ENCODE results near the gene SIK3. TPM values are rescaled to one million over a fixed set of nuclear protein-coding genes. Genes with fewer than 3 reads are reported as not detected.
"Not testable (repeated sequence)": the region's sequence is repeated elsewhere in the genome, so short reads cannot be mapped to it uniquely, and the experiment has no call there.

The SIK3 gene
- polyA plus RNA-seq, 1 experiment = 7.3 TPM

DNA sequence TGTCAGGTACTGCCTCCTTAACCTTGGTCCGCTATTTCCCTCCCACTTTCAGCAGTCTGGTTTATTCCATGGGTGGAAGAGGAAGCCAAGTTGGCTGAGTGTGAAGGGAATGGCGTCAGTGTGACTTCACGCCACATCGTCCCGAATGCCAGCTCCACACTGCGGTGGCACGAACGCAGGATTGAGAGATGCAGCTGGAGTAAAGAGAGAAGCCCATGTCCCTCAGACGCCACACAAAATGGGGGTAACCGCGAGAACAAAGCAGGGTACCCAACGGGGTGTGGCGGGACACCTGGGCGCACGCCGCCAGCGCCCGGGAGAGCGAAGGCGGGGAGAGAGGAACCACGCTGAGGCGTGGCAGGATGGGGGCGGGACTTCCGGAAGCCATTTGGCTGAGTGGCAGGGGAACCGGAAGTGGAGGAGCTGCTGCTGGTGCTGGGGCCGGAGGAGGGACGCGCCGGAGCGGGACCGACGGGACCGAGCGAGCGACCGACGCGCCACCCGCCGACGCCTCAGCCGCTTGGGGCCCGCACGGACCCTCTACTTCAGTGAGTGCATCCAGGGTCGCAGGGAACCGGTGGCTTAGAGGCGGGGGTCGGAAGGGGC is 45.7 kb upstream of the SIK3 start, which contains the start of gene PAFAH1B2:
Gene PAFAH1B2 (plus strand): TSS at position 417 of the 606 bp plus-strand sequence. CDS start 8,161 bp downstream, outside the sequence.
- DNase-seq (ENCODE audit: low read depth) = peak; percentile 45
- H3K4me3 ChIP-seq (ENCODE audit: low read depth, low read length) = peak within 1 kb of the TSS; percentile 60
- H3K27me3 ChIP-seq (ENCODE audit: control insufficient read depth, insufficient read depth, low read length) = no peaks in the 10 kb centered on the region
- CTCF ChIA-PET = interaction anchor here (0.6 to 2.1 kb wide), 13 partner anchors 11 to 491 kb away, joined by 3 to 6 read pairs (median 3); partner anchors contain the start of genes APOA5, PCSK7 and RNF214
- TF ChIP-seq, protein P1, sequence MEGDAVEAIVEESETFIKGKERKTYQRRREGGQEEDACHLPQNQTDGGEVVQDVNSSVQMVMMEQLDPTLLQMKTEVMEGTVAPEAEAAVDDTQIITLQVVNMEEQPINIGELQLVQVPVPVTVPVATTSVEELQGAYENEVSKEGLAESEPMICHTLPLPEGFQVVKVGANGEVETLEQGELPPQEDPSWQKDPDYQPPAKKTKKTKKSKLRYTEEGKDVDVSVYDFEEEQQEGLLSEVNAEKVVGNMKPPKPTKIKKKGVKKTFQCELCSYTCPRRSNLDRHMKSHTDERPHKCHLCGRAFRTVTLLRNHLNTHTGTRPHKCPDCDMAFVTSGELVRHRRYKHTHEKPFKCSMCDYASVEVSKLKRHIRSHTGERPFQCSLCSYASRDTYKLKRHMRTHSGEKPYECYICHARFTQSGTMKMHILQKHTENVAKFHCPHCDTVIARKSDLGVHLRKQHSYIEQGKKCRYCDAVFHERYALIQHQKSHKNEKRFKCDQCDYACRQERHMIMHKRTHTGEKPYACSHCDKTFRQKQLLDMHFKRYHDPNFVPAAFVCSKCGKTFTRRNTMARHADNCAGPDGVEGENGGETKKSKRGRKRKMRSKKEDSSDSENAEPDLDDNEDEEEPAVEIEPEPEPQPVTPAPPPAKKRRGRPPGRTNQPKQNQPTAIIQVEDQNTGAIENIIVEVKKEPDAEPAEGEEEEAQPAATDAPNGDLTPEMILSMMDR (IDR thresholded peaks at IDR 0.05; ENCODE audit: insufficient read depth, low read depth, low read length) = no peak
- peaks cover 2% of the 10 kb centered on the region; the same call in 1 of the 2 replicates for H3K36me3 ChIP-seq (ENCODE audit: control insufficient read depth, insufficient read depth, low read length)
- POLR2A ChIA-PET = interaction anchor here (0.5 to 0.7 kb wide), 2 partner anchors 29 to 34 kb away, joined by 3 to 9 read pairs; partner anchors contain the start of gene SIDT2

DNA sequence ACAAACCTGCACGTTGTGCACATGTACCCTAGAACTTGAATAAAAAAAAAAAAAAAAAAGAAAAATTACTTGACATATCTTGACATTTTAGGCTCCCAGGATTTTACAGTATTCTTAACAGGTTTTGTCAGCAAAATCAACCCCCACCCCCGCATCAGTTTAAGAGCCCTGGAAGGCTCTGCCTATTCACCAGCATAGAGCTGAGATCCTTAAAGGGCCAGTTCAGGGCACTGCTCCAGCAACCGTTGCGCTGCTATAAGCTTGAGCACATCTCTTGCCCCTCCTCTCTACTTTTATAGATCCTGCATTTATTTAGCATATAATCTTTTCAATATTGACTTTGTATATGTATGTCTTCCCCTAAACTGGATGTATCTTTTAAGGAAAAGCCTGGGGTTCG is 45.2 kb upstream of the SIK3 start:
- CTCF ChIA-PET = interaction anchor here (0.9 to 2.1 kb wide), 8 partner anchors 10 to 88 kb away, joined by 3 to 6 read pairs (median 4); partner anchors contain the start of genes PCSK7 and RNF214
- DNase-seq (ENCODE audit: low read depth) = no peak

DNA sequence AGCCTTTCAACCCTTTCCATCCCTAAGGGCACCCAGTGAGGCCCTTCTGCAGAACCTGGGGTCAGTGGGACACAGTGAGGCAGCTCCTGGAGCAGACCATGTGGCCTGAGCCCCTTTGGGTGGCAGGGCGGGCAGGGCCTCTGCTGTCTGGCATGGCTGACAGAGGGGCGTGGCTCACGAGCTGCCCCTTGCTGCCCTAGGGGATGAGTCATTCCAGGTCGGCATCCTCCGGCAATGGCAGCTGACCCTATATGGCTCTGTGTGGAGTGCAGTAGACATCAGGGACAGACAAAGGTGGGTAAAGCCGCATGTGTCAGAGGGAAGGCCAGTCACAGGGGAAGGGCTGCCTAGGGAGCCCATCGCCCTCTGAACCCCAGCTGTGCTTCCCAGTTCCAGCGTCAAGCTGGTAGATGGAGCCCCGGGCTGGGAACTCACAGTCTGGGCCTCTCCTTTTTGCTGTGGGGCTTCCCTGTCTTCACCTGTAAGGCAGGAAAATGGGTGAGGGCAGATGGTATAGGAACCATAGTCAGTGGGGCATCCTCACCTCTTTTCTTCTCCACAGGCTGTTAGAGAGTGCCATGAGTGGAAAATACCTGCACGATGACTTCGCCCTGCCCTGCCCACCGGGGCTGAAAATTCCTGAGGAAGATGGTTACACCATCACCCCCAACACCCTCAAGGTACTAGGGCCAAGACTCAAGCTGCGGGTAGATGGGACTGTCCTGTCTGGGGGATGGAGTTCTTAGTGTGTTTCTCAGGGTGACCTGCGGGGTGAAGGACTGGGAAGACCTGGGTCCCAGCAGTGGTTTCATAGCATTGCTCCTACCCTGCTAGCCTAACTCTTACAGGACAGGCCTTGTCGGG is 39.2 kb upstream of the SIK3 start:
- H3K4me3 ChIP-seq (ENCODE audit: low read depth, low read length); DNase-seq (ENCODE audit: low read depth); H3K36me3 ChIP-seq (ENCODE audit: control insufficient read depth, insufficient read depth, low read length); H3K27me3 ChIP-seq (ENCODE audit: control insufficient read depth, insufficient read depth, low read length); POLR2A ChIA-PET; CTCF ChIA-PET: not testable (repeated sequence)

More for the DNA sequence above, 45.2 kb upstream of the SIK3 start:
- TF ChIP-seq, protein P1 (IDR thresholded peaks at IDR 0.05; ENCODE audit: insufficient read depth, low read depth, low read length) = no peak
- no peaks in the 10 kb centered on the region for H3K27me3 ChIP-seq (ENCODE audit: control insufficient read depth, insufficient read depth, low read length)
- no peaks in the 10 kb centered on the region; the same call in 1 of the 2 replicates for H3K36me3 ChIP-seq (ENCODE audit: control insufficient read depth, insufficient read depth, low read length)
- POLR2A ChIA-PET = interaction anchor here (0.5 kb wide), 1 partner anchor 28 kb away, joined by 9 read pairs; no protein-coding TSS in a partner anchor
- H3K4me3 ChIP-seq (ENCODE audit: low read depth, low read length) = peak overlapping the region; percentile 60

DNA sequence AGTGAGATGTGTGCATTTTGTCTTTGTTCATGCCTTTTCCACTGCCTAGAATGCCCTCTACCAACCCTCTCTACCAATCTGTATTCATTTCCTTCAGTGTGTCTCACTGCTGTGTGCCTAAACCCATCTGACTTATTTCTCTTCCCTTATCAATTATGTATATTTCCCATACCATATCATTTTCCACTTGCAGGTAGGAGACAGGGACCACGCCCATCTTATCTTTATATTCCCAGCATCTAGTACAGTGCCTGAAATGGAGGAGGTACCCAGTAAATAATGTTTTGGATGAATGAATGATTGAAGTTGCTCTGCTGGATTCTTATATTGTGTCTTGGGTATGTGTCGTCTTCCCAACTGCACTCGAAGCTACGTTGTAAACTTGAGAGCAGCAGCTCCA is 36.8 kb upstream of the SIK3 start:
- CTCF ChIA-PET = not testable (repeated sequence)

DNA sequence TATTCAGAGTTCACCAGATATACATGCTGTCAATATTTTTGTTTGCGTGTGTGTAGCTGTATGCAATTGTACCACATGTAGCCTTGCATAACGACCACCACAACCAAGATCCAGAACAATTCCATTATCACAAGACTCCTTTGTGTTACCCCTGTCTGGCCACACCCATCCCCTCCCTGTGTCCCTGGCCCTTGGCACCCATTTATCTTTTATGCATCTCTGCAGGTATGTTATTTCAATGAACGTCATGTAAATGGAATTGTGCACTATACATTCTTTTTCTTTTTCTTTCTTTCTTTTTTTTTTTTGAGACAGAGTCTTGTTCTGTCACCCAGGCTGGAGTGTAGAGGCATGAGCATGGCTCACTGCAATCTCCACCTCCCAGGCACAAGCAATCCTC is 36.2 kb upstream of the SIK3 start:
- TF ChIP-seq, protein P1 (IDR thresholded peaks at IDR 0.05; ENCODE audit: insufficient read depth, low read depth, low read length) = no peak
- CTCF ChIA-PET = interaction anchor here (1.2 to 1.3 kb wide), 2 partner anchors 11 to 29 kb away, joined by 6 read pairs; no protein-coding TSS in a partner anchor

More for the DNA sequence above, 36.8 kb upstream of the SIK3 start:
- POLR2A ChIA-PET; H3K36me3 ChIP-seq (ENCODE audit: control insufficient read depth, insufficient read depth, low read length); DNase-seq (ENCODE audit: low read depth); H3K27me3 ChIP-seq (ENCODE audit: control insufficient read depth, insufficient read depth, low read length); H3K4me3 ChIP-seq (ENCODE audit: low read depth, low read length): not testable (repeated sequence)

DNA sequence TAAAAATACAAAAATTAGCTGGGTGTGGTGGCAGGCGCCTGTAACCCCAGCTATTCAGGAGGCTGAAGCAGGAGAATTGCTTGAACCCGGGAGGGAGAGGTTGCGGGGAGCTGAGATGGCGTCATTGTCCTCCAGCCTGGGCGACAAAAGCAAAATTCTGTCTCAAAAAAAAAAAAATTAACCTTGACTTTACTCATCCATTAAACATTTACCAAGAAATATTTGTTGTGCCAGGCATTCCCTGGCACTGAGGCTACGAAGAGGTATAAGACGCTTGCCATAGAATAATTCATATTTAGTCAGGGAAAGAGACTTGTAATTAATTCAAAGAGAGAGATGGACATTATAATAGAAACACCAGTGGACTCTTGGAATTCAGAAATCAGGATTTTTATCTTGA is 32.7 kb upstream of the SIK3 start:
- DNase-seq (ENCODE audit: low read depth) = no peak
- TF ChIP-seq, protein P1 (IDR thresholded peaks at IDR 0.05; ENCODE audit: insufficient read depth, low read depth, low read length) = no peak
- ChIA-PET CTCF (no interaction called here), POLR2A (no interaction called here)
- H3K4me3 ChIP-seq (ENCODE audit: low read depth, low read length) = no peak overlapping the region
- H3K36me3 ChIP-seq (ENCODE audit: control insufficient read depth, insufficient read depth, low read length) = no peaks in the 10 kb centered on the region
- peaks cover 3% of the 10 kb centered on the region for H3K27me3 ChIP-seq (ENCODE audit: control insufficient read depth, insufficient read depth, low read length)

More for the DNA sequence above, 36.2 kb upstream of the SIK3 start:
- no peak for DNase-seq (ENCODE audit: low read depth)
- Histone ChIP-seq H3K36me3 (ENCODE audit: control insufficient read depth, insufficient read depth, low read length) (no peaks in the 10 kb centered on the region), H3K27me3 (ENCODE audit: control insufficient read depth, insufficient read depth, low read length) (no peaks in the 10 kb centered on the region), H3K4me3 (ENCODE audit: low read depth, low read length) (no peak overlapping the region)
- POLR2A ChIA-PET = no interaction called here

DNA sequence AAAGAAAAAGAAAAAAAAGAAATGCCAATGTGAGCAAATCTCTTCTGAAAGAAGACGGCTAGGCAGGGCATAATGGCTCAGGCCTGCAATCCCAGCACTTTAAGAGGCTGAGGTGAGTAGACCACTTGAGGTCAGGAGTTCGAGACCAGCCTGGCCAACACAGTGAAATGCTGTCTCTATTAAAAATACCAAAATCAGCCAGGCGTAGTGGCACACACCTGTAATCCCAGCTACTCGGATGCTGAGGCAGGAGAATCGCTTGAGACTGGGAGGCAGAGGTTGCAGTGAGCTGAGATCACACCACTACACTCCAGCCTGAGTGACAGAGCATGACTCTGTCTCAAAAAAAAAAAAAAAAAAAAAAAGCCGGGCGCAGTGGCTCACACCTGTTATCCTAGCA is 32.2 kb upstream of the SIK3 start:
- CTCF ChIA-PET; H3K27me3 ChIP-seq (ENCODE audit: control insufficient read depth, insufficient read depth, low read length); H3K4me3 ChIP-seq (ENCODE audit: low read depth, low read length); H3K36me3 ChIP-seq (ENCODE audit: control insufficient read depth, insufficient read depth, low read length); DNase-seq (ENCODE audit: low read depth); POLR2A ChIA-PET: not testable (repeated sequence)

Measured in BJ (cell line).